Erythroblast (primary cell): ENCODE measurements around the gene ARMC8.

Experiments used
- GATA1 ChIP-seq: IDR thresholded peaks from 2 replicates; pipeline ENCODE4 v1.6.1; 2011; ENCODE audit warnings: low read depth, mild to moderate bottlenecking, control low read depth, low read length, moderate library complexity
- POLR2A ChIP-seq: IDR thresholded peaks from 2 replicates; pipeline ENCODE4 v1.6.1; 2011; ENCODE audit warnings: mild to moderate bottlenecking, low read length

GRCh38 chr3:138259126-138259525 lies 72.0 kb downstream of the ARMC8 start:
- TF ChIP-seq POLR2A (no peak), GATA1 (no peak)
